Fibroblast of mammary gland (primary cell): ENCODE data around the gene AZGP1.

Source experiments
- DNase-seq: peaks from one replicate; pipeline ENCODE4 v3.0.0-alpha.2; 2010; ENCODE audit warnings: low read depth
- H3K4me3 ChIP-seq: 2 replicates; pipeline ENCODE4 v1.5.1; 2011; ENCODE audit warnings: low read depth, mild to moderate bottlenecking, low read length, moderate library complexity; ENCODE audit not compliant: control insufficient read depth
- CTCF ChIP-seq: conservative IDR thresholded peaks from 2 replicates; pipeline ENCODE4 v1.5.1; 2011; ENCODE audit warnings: low read depth, low read length, inconsistent platforms; ENCODE audit not compliant: control insufficient read depth, insufficient read depth

AZGP1 gene

GRCh38 chr7:99918959-99919813, 56.6 kb downstream of the AZGP1 start, which contains the start of gene TRIM4:
Gene TRIM4 (minus strand): TSS chr7:99919530. CDS start chr7:99919401, 129 bp downstream.
- no peak for TF ChIP-seq CTCF
- peak; percentile 91 for DNase-seq
- H3K4me3 ChIP-seq: peak within 1 kb of the TSS; percentile 90
